Rectal smooth muscle tissue (tissue), 1 donor: ENCODE data around the gene GHR.

Experiments used
- H3K27ac ChIP-seq: one replicate; pipeline ENCODE4 v1.7.0; 2013; ENCODE audit warnings: low read depth, low read length, inconsistent platforms
- H3K27me3 ChIP-seq: one replicate; pipeline ENCODE4 v1.7.0; 2013; ENCODE audit warnings: low read length; ENCODE audit not compliant: control insufficient read depth, insufficient read depth
- H3K36me3 ChIP-seq: one replicate; pipeline ENCODE4 v1.7.0; 2013; ENCODE audit warnings: low read length; ENCODE audit not compliant: control insufficient read depth, insufficient read depth
- H3K4me1 ChIP-seq: one replicate; pipeline ENCODE4 v1.7.0; 2013; ENCODE audit warnings: low read length; ENCODE audit not compliant: control insufficient read depth, insufficient read depth
- H3K4me3 ChIP-seq: one replicate; pipeline ENCODE4 v1.7.0; 2013; ENCODE audit warnings: low read length
- H3K9ac ChIP-seq: one replicate; pipeline ENCODE4 v1.7.0; 2013; ENCODE audit warnings: low read length

The GHR gene

DNA sequence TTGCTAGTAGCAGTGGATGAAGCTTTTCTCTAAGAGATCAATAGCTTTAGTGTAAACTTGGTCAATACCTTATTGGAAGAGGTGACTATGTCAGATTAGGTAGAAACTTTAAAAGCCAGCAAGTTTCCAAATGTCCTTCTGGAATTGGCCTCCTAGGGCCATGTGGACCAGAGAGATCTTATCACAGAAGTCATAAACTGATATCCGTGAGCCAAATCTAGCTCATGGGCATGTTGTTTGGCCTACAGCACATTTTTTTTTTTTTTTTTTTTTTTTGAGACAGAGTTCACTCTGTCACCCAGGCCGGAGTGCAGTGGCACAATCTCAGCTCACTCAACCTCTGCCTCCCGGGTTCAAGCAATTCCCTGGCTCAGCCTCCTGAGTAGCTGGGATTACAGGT, 175.9 kb downstream of the GHR start:
- Histone ChIP-seq H3K4me1 (no peaks in the 10 kb centered on the region), H3K27me3 (no peaks in the 10 kb centered on the region), H3K27ac (no peak overlapping the region), H3K36me3 (no peaks in the 10 kb centered on the region), H3K4me3 (no peak overlapping the region), H3K9ac (no peak overlapping the region)

DNA sequence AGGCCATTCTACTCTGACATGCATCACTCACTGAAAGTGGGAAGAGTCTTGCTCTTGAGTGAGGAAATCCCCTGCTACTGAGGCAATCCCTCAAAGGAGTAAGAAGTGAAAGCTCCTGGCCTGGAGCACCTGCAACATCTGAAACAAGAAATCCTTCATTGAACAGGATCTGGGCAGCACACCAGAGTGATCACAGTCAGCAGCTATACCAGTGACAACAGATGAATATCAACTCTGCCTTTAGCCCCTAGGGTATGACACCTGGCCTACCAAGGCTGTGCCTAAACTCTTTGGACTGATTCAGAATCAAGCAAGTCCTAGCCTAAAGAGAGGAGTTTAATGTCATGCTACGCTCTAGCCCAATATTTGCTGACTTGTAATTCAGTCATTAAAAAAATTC, 177.2 kb downstream of the GHR start:
- no peak overlapping the region for H3K27ac ChIP-seq
- no peak overlapping the region for H3K9ac ChIP-seq
- H3K36me3 ChIP-seq, result no peaks in the 10 kb centered on the region
- no peak overlapping the region for H3K4me3 ChIP-seq
- no peaks in the 10 kb centered on the region for H3K27me3 ChIP-seq
- H3K4me1 ChIP-seq, result no peaks in the 10 kb centered on the region

DNA sequence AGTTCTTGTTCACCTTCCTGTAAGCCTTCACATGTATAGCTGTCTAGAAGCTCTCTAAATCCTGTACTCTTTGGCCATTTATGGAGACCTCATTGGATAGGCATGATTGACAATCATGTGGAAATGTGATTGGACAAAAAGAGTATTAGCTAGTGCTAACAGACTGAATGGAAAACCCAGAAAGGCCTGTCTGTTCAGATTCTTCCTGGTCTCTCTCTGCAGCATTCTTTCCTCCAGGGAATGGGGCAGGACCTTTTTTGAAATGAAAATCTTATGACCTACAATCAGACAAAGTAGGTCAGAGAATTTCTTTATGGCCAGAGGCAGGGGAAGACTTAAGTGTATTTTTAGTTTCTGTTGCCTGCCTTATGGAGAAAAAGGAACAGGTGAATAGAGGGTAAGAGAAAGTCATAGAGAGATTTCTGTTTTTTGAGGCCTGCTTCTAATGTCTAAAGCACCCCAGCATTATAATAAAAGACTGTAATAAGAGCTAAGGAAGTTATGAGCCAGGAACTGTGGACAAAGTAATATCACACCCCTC, 181.0 kb downstream of the GHR start:
- Histone ChIP-seq H3K27me3 (no peaks in the 10 kb centered on the region), H3K4me1 (no peaks in the 10 kb centered on the region), H3K27ac (no peak overlapping the region), H3K9ac (no peak overlapping the region), H3K4me3 (no peak overlapping the region), H3K36me3 (no peaks in the 10 kb centered on the region)

DNA sequence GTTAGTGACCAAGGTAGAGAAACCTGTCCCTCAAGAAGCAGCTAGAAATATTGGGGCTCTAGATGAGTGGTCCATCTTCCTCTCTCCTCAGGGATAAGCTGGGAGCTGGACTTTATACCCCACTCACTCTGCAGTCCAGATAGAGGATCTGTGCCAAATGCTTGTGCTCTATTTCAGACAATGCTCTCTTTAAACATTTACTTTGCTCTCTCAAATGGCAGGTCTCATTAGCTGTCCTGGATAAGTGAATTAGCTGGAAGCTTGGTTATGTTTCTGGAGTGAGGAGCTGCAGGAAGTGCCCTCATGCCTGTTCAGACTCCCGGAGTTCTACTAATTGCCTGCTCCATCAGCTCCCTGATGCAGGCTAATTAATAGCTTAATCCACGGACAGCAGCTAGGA, 182.3 kb downstream of the GHR start:
- H3K4me1 ChIP-seq, result no peaks in the 10 kb centered on the region
- no peak overlapping the region for H3K4me3 ChIP-seq
- H3K36me3 ChIP-seq, result no peaks in the 10 kb centered on the region
- H3K9ac ChIP-seq, result no peak overlapping the region
- no peak overlapping the region for H3K27ac ChIP-seq
- H3K27me3 ChIP-seq, result no peaks in the 10 kb centered on the region

DNA sequence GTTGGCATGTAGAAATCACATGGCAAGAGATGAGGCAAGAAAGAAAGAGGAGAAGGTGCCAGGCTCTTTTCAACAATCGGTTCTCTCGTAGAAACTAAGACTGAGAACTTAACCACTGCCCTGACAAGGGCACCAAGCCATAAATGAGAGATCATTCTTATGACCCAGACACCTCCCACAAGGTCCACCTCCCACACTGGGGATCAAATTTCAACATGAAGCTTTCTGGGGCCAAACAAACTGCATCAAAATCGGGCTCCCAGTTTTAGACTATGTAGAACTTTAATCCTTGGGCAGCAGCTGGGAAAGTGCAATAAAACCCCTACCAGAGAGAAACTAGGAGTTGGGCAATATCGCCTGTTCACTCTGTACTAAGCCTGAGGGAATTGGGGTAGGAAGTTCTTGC, 183.2 kb downstream of the GHR start:
- Histone ChIP-seq H3K36me3 (no peaks in the 10 kb centered on the region), H3K4me1 (no peaks in the 10 kb centered on the region), H3K4me3 (no peak overlapping the region), H3K27ac (no peak overlapping the region), H3K9ac (no peak overlapping the region), H3K27me3 (no peaks in the 10 kb centered on the region)

DNA sequence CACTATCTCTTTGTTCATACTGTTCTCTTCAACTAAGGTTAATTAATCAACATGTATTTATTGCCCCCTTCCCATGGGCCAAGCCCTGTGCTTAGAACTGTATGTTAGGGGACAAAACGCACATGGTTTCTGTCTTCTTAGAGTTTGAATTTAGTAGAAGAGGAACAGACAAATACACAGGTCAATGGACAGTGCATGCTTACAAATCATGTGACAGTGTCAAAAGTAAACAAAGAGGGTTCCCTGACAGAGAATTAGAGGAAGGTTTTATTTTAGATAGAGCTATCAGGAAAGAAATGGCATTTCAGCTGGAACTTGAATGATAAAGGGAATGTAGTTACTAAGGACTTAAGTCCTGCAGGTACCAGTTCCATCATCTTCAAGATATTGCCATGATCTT, 188.2 kb downstream of the GHR start:
- H3K36me3 ChIP-seq, result no peaks in the 10 kb centered on the region
- H3K4me3 ChIP-seq, result no peak overlapping the region
- no peak overlapping the region for H3K9ac ChIP-seq
- H3K4me1 ChIP-seq, result peaks cover 2% of the 10 kb centered on the region
- H3K27ac ChIP-seq, result no peak overlapping the region
- no peaks in the 10 kb centered on the region for H3K27me3 ChIP-seq

DNA sequence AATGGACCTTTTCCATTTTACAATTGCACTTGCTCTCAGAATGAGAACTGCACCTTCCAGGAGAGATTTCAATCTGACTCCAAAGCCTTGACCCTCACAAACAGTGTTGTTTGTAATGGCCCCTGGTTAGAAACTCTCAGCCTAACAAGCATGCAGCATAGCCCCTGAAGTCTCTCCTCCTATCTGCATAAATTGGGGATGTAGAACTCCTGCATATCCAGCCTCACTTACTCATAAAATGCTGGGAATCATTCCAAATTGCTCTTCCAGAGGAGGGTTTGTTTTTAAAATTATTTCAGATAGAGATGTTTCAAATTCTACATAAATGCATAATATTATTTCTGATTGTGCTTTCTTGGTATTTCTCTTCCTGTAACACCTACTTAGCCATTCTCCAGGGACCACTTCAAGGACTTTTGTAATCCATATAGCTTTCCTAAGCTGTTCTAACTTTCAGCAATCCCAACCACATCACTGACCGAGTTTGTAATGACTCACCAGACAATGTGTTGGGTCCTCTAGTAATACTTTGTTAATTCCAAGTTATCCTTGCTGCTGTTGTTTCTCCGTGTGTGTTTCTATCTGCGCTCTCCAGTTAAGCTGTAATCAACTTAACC, 189.6 kb downstream of the GHR start:
- Histone ChIP-seq H3K4me3 (no peak overlapping the region), H3K27me3 (no peaks in the 10 kb centered on the region), H3K9ac (no peak overlapping the region), H3K27ac (no peak overlapping the region), H3K4me1 (peaks cover 2% of the 10 kb centered on the region), H3K36me3 (no peaks in the 10 kb centered on the region)

DNA sequence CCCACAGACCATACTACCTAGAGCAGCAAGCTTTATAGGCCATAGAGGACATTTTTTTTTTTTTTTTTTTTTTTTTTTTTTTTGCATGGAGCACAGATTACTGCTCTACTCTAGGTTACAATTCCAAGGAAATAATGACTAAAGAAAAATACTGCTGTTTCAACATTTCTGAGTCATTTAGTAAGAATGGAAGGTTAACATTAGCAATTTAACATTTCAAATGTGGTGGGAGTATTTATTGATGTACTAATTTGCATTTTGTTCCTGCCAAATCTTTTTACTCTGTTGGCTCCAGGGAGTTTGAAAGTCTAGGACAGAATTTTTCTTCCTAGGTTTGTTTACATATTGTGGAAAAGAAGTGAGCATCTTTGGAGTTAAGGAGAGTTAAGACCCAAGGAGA, 191.3 kb downstream of the GHR start:
- no peaks in the 10 kb centered on the region for H3K27me3 ChIP-seq

DNA sequence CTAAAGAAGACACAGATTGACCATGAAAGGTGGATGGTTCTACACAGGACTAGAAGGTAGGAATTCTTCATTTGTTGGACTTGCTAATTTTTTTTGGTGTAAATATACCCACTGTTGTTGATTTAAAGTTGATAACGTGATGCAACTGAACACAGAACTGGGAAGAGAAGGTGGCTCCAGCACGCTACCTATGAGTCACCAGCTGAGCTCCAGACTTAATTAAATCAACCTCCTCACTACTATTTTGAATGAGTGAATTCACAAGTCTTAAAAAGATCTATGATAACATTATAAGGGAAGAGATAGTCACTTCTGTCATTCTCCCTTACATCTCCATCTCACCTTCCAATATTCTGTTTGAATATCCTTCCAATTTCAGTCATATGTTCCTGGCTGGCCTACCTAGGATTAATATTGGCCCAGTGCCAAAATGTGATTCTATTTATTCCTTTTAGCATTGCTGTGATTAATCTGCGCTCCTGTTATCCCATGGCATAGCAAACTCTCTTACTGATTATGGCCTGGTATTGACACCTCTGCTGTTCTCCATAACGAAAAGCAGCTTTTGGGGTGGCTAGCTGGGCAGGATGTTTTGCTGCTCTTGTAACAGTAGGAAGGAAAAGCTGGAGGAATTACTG, 197.5 kb downstream of the GHR start:
- Histone ChIP-seq H3K4me3 (no peak overlapping the region), H3K4me1 (peaks cover 11% of the 10 kb centered on the region), H3K9ac (no peak overlapping the region), H3K27me3 (no peaks in the 10 kb centered on the region), H3K36me3 (no peaks in the 10 kb centered on the region), H3K27ac (no peak overlapping the region)

More for the DNA sequence above, 191.3 kb downstream of the GHR start:
- H3K27ac ChIP-seq, result no peak overlapping the region
- H3K36me3 ChIP-seq, result no peaks in the 10 kb centered on the region
- H3K9ac ChIP-seq, result no peak overlapping the region
- H3K4me1 ChIP-seq, result peaks cover 2% of the 10 kb centered on the region
- no peak overlapping the region for H3K4me3 ChIP-seq

DNA sequence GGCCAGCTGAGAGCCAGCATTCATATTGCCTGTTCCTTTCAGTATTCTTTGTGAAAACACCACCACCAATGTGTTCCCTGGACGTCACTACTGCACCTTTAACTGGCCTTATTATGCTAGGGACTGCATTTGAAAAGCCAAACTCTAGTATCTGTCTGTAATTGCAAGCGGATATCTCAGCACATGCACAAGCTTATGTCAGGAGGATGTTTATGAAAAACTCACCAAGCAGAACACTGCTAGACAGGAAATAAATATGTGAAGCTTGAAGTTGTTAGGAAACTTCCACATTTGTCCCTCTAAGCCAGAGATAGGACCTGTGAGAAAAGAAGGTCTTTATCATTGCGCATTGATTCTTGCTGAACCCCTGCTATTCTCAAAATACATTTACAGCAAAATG, 198.0 kb downstream of the GHR start:
- Histone ChIP-seq H3K9ac (no peak overlapping the region), H3K4me1 (peaks cover 11% of the 10 kb centered on the region), H3K36me3 (no peaks in the 10 kb centered on the region), H3K27ac (no peak overlapping the region), H3K4me3 (no peak overlapping the region), H3K27me3 (no peaks in the 10 kb centered on the region)

DNA sequence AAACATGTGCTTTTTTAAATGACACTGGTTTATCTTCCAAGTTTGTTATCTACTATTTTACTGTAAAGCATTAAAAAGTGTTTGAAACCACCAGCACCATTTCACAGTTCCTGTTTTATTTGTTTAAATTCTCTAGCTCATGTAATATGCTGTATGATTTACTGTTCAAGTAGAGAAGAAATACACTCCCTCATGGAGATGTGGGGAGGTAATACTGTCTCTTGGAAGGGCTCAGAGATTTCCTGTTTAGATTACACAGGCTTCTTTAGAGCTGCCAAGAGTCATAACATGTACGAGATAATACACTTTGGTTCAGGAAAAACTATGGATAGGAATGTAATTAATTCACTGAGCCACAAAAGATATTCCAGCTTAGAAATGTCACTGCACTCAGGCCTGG, 198.4 kb downstream of the GHR start:
- no peak overlapping the region for H3K27ac ChIP-seq
- peaks cover 11% of the 10 kb centered on the region for H3K4me1 ChIP-seq
- no peak overlapping the region for H3K4me3 ChIP-seq
- no peak overlapping the region for H3K9ac ChIP-seq
- no peaks in the 10 kb centered on the region for H3K27me3 ChIP-seq
- no peaks in the 10 kb centered on the region for H3K36me3 ChIP-seq

DNA sequence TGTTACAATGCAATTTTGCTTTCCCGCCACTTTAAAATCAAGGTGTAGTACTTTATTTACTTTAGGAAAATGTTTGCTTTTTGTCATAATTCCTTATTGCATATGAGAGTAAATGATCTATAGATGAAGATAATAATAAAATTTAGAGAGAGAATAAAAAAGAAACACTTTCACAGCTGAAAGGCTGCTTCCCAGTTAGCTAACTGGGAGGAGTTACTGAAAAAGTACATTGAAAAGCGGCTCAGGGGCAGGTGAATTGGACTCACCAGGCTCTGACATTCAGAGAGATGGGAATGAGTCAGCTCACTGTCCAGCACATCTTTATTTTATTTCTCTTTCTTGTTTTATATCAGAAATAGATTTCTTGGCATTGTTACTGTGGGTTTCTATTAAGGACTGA, 201.7 kb downstream of the GHR start:
- Histone ChIP-seq H3K27me3 (no peaks in the 10 kb centered on the region), H3K36me3 (no peaks in the 10 kb centered on the region), H3K27ac (no peak overlapping the region), H3K4me3 (no peak overlapping the region), H3K9ac (no peak overlapping the region), H3K4me1 (peaks cover 11% of the 10 kb centered on the region)

DNA sequence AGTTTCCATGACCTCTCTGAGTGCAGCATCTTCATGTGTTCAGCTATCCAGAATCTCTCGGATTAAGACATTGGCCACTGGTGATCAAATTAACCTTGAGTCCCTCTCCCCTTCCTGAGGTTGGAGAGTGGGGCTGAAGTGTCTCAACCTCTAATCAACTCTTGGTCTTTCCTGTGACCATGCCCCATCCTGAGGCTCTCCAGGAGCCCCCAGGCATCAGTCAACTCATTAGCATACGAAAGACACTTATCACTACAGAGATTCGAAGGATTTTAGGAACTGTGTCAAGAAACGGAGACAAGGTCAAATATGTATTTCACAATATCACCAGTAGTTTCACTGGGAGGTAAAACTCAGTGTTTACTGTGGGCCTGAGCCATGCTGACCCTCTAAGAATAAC, 203.2 kb downstream of the GHR start:
- no peak overlapping the region for H3K27ac ChIP-seq
- no peak overlapping the region for H3K9ac ChIP-seq
- no peaks in the 10 kb centered on the region for H3K27me3 ChIP-seq
- no peaks in the 10 kb centered on the region for H3K4me1 ChIP-seq
- no peak overlapping the region for H3K4me3 ChIP-seq
- no peaks in the 10 kb centered on the region for H3K36me3 ChIP-seq
